ENCODE data around the gene SLC9A9. TPM values are rescaled to one million over a fixed set of nuclear protein-coding genes. Genes with fewer than 3 reads are reported as not detected.

The SLC9A9 gene
- total RNA-seq, 2 experiments from 2014 or later: 12.2 TPM

GRCh38 chr3:143256416-143256815 lies 591.9 kb downstream of the SLC9A9 start:
- Histone ChIP-seq H3K9me3 (ENCODE audit: control insufficient read depth in 1 of 2, insufficient read depth in 1 of 2, low read length in 2 of 2) (no peaks in the 10 kb centered on the region), H3K36me3 (ENCODE audit: insufficient read depth, low read length) (no peaks in the 10 kb centered on the region), H3K4me1 (ENCODE audit: insufficient read depth, low read length) (no peaks in the 10 kb centered on the region), H3K27me3 (ENCODE audit: control insufficient read depth in 1 of 2, insufficient read depth in 2 of 2, low read length in 2 of 2) (no peaks in the 10 kb centered on the region), H3K27ac (ENCODE audit: low read depth in 1 of 2, low read length in 2 of 2) (no peak overlapping the region), H3K4me3 (ENCODE audit: low read length) (no peak overlapping the region)
- Mint-ChIP-seq H3K27me3 (no peaks in the 10 kb centered on the region), H3K9me3 (no peaks in the 10 kb centered on the region), H3K4me3 (no peak overlapping the region), H3K27ac (no peak overlapping the region), H3K36me3 (ENCODE audit: low read depth) (no peaks in the 10 kb centered on the region), H3K4me1 (ENCODE audit: low read depth) (no peaks in the 10 kb centered on the region)
- TF ChIP-seq CTCF (IDR thresholded peaks at IDR 0.05): no peak
- ChIA-PET CTCF (no interaction called here), POLR2A (no interaction called here)
- intact Hi-C loops (cut with DNase I, micrococcal nuclease): loop anchor here in 1 of 2 experiments (5.0 kb wide), 1 partner anchor 604 kb away; no protein-coding TSS in a partner anchor
- ATAC-seq (ENCODE audit: poor library complexity) (no peak), DNase-seq (no peak)

GRCh38 chr3:143255739-143256138 lies 592.5 kb downstream of the SLC9A9 start:
- Histone ChIP-seq H3K36me3 (ENCODE audit: insufficient read depth, low read length) (no peaks in the 10 kb centered on the region), H3K9me3 (ENCODE audit: control insufficient read depth in 1 of 2, insufficient read depth in 1 of 2, low read length in 2 of 2) (no peaks in the 10 kb centered on the region), H3K4me1 (ENCODE audit: insufficient read depth, low read length) (no peaks in the 10 kb centered on the region), H3K4me3 (ENCODE audit: low read length) (no peak overlapping the region), H3K27ac (ENCODE audit: low read depth in 1 of 2, low read length in 2 of 2) (no peak overlapping the region), H3K27me3 (ENCODE audit: control insufficient read depth in 1 of 2, insufficient read depth in 2 of 2, low read length in 2 of 2) (no peaks in the 10 kb centered on the region)
- Mint-ChIP-seq H3K27me3 (no peaks in the 10 kb centered on the region), H3K4me1 (ENCODE audit: low read depth) (no peaks in the 10 kb centered on the region), H3K9me3 (peaks cover 3% of the 10 kb centered on the region), H3K36me3 (ENCODE audit: low read depth) (no peaks in the 10 kb centered on the region), H3K4me3 (no peak overlapping the region), H3K27ac (no peak overlapping the region)
- POLR2A ChIA-PET: interaction anchor here (0.7 to 1.1 kb wide), 2 partner anchors 9 to 16 kb away, joined by 3 to 4 read pairs; no protein-coding TSS in a partner anchor
- intact Hi-C loops (cut with DNase I, micrococcal nuclease): loop anchor here in 1 of 2 experiments (5.0 kb wide), 1 partner anchor 603 kb away; no protein-coding TSS in a partner anchor
- CTCF ChIA-PET: no interaction called here
- ATAC-seq (ENCODE audit: poor library complexity): no peak
- DNase-seq: no peak
- no peak for TF ChIP-seq CTCF (IDR thresholded peaks at IDR 0.05)

- Histone ChIP-seq H3K27ac (ENCODE audit: low read depth in 1 of 2, low read length in 2 of 2) (no peak overlapping the region), H3K9me3 (ENCODE audit: control insufficient read depth in 1 of 2, insufficient read depth in 1 of 2, low read length in 2 of 2) (no peaks in the 10 kb centered on the region), H3K36me3 (ENCODE audit: insufficient read depth, low read length) (no peaks in the 10 kb centered on the region), H3K27me3 (ENCODE audit: control insufficient read depth in 1 of 2, insufficient read depth in 2 of 2, low read length in 2 of 2) (no peaks in the 10 kb centered on the region), H3K4me3 (ENCODE audit: low read length) (no peak overlapping the region), H3K4me1 (ENCODE audit: insufficient read depth, low read length) (no peaks in the 10 kb centered on the region)
- Mint-ChIP-seq H3K9me3 (peaks cover 3% of the 10 kb centered on the region), H3K36me3 (ENCODE audit: low read depth) (no peaks in the 10 kb centered on the region), H3K4me1 (ENCODE audit: low read depth) (no peaks in the 10 kb centered on the region), H3K27me3 (no peaks in the 10 kb centered on the region), H3K27ac (no peak overlapping the region), H3K4me3 (no peak overlapping the region)
- CTCF ChIA-PET: no interaction called here
- intact Hi-C loops (cut with DNase I, micrococcal nuclease): no loop called here
- ATAC-seq (ENCODE audit: poor library complexity): no peak
- POLR2A ChIA-PET: no interaction called here
- no peak for TF ChIP-seq CTCF (IDR thresholded peaks at IDR 0.05)
- no peak for DNase-seq
These were observed 595.3 kb downstream of the SLC9A9 start for GRCh38 chr3:143252931-143253330.

Measured in CD4-positive, alpha-beta T cell (primary cell).